ENCODE data around the gene TEC. TPM values are rescaled to one million over a fixed set of nuclear protein-coding genes. Genes with fewer than 3 reads are reported as not detected.

The TEC gene
- total and polyA plus RNA-seq, 2 experiments from 2014 or later = 2.9 to 3.0 TPM

DNA sequence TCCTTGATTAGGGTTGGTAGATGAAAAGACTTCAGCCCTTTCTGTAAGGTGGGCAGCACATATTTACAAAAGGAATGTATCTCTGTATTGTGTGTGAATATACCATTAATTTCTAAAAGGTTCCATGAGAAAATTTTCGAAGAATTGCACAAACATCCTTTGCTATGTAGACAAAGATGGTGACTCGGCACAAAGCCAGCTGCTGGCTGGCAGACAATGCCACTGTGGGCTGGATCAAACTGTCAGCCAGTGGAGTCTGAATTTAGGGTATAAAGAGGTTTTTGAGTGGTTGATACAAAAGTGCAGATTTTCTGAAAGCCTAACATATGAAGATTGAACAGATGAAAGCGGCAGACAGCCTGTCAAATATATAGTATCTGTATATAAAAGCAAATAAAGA, 129.9 kb downstream of the TEC start:
- peak overlapping the region; percentile 86 for H3K27ac Mint-ChIP-seq
- H4K20me1 ChIP-seq (replicated peaks; ENCODE audit: insufficient read depth) = no peaks in the 10 kb centered on the region
- H3K27ac ChIP-seq (ENCODE audit: low read depth) = no peak overlapping the region
- peaks cover 15% of the 10 kb centered on the region for H3K36me3 Mint-ChIP-seq (ENCODE audit: low read depth)
- H3K9me3 Mint-ChIP-seq = no peaks in the 10 kb centered on the region; the same call in 2 of the 3 replicates
- H3K4me1 Mint-ChIP-seq = no peaks in the 10 kb centered on the region
- H3K4me3 ChIP-seq = no peak overlapping the region
- 0 out of 2 replicates have a peak, but pooled peaks cover 3% of the 10 kb centered on the region for H3K9me2 ChIP-seq (ENCODE audit: insufficient read depth)
- no peak overlapping the region for H2AFZ ChIP-seq
- H3K36me3 ChIP-seq (ENCODE audit: insufficient read depth) = 0 out of 2 replicates have a peak, but pooled peaks cover 3% of the 10 kb centered on the region
- no peaks in the 10 kb centered on the region for H3K4me1 ChIP-seq (ENCODE audit: insufficient read depth)
- H3K4me2 ChIP-seq = no peak overlapping the region
- no peak for ATAC-seq
- no peaks in the 10 kb centered on the region for H3K27me3 ChIP-seq (ENCODE audit: insufficient read depth)
- TF ChIP-seq, protein P1, sequence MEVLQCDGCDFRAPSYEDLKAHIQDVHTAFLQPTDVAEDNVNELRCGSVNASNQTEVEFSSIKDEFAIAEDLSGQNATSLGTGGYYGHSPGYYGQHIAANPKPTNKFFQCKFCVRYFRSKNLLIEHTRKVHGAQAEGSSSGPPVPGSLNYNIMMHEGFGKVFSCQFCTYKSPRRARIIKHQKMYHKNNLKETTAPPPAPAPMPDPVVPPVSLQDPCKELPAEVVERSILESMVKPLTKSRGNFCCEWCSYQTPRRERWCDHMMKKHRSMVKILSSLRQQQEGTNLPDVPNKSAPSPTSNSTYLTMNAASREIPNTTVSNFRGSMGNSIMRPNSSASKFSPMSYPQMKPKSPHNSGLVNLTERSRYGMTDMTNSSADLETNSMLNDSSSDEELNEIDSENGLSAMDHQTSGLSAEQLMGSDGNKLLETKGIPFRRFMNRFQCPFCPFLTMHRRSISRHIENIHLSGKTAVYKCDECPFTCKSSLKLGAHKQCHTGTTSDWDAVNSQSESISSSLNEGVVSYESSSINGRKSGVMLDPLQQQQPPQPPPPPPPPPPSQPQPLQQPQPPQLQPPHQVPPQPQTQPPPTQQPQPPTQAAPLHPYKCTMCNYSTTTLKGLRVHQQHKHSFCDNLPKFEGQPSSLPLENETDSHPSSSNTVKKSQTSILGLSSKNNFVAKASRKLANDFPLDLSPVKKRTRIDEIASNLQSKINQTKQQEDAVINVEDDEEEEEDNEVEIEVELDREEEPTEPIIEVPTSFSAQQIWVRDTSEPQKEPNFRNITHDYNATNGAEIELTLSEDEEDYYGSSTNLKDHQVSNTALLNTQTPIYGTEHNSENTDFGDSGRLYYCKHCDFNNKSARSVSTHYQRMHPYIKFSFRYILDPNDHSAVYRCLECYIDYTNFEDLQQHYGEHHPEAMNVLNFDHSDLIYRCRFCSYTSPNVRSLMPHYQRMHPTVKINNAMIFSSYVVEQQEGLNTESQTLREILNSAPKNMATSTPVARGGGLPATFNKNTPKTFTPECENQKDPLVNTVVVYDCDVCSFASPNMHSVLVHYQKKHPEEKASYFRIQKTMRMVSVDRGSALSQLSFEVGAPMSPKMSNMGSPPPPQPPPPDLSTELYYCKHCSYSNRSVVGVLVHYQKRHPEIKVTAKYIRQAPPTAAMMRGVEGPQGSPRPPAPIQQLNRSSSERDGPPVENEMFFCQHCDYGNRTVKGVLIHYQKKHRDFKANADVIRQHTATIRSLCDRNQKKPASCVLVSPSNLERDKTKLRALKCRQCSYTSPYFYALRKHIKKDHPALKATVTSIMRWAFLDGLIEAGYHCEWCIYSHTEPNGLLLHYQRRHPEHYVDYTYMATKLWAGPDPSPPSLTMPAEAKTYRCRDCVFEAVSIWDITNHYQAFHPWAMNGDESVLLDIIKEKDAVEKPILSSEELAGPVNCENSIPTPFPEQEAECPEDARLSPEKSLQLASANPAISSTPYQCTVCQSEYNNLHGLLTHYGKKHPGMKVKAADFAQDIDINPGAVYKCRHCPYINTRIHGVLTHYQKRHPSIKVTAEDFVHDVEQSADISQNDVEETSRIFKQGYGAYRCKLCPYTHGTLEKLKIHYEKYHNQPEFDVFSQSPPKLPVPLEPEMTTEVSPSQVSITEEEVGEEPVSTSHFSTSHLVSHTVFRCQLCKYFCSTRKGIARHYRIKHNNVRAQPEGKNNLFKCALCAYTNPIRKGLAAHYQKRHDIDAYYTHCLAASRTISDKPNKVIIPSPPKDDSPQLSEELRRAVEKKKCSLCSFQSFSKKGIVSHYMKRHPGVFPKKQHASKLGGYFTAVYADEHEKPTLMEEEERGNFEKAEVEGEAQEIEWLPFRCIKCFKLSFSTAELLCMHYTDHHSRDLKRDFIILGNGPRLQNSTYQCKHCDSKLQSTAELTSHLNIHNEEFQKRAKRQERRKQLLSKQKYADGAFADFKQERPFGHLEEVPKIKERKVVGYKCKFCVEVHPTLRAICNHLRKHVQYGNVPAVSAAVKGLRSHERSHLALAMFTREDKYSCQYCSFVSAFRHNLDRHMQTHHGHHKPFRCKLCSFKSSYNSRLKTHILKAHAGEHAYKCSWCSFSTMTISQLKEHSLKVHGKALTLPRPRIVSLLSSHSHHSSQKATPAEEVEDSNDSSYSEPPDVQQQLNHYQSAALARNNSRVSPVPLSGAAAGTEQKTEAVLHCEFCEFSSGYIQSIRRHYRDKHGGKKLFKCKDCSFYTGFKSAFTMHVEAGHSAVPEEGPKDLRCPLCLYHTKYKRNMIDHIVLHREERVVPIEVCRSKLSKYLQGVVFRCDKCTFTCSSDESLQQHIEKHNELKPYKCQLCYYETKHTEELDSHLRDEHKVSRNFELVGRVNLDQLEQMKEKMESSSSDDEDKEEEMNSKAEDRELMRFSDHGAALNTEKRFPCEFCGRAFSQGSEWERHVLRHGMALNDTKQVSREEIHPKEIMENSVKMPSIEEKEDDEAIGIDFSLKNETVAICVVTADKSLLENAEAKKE (CRISPR knock-in tag; IDR thresholded peaks at IDR 0.05) = no peak
- no peak for TF ChIP-seq ZNF331 (CRISPR knock-in tag; IDR thresholded peaks at IDR 0.05; ENCODE audit: low read depth)
- TF ChIP-seq NANOG (IDR thresholded peaks at IDR 0.05; ENCODE audit: borderline replicate concordance) = no peak
- no peak for TF ChIP-seq ETS1 (IDR thresholded peaks at IDR 0.05)
- no peak for TF ChIP-seq JUNB (IDR thresholded peaks at IDR 0.05; ENCODE audit: unreplicated experiment)
- TF ChIP-seq CTCF (conservative IDR thresholded peaks at IDR 0.05; ENCODE audit: low read depth in 2 of 2) = no peak
- TF ChIP-seq EZH2phosphoT487 (IDR thresholded peaks at IDR 0.05; ENCODE audit: unreplicated experiment) = no peak
- TF ChIP-seq REST (IDR thresholded peaks at IDR 0.05; ENCODE audit: unreplicated experiment) = no peak
- no peak for TF ChIP-seq STAT1 (IDR thresholded peaks at IDR 0.05; ENCODE audit: unreplicated experiment)
- TF ChIP-seq POLR2AphosphoS5 (IDR thresholded peaks at IDR 0.05; ENCODE audit: low read depth) = no peak
- no peak for TF ChIP-seq ZNF114 (CRISPR knock-in tag; IDR thresholded peaks at IDR 0.05)
- TF ChIP-seq CREB1 (CRISPR knock-in tag; IDR thresholded peaks at IDR 0.05; ENCODE audit: low read depth) = no peak
- TF ChIP-seq EZH2 (IDR thresholded peaks at IDR 0.05; ENCODE audit: low read depth, unreplicated experiment) = no peak
- no peaks in the 10 kb centered on the region for H3K79me2 ChIP-seq (replicated peaks; ENCODE audit: insufficient read depth)
- H3K27me3 Mint-ChIP-seq (ENCODE audit: insufficient read depth, low read depth, poor library complexity) = peaks cover 2% of the 10 kb centered on the region
- no peak overlapping the region for H3K4me3 Mint-ChIP-seq
- no peaks in the 10 kb centered on the region for H3F3A ChIP-seq (replicated peaks; ENCODE audit: low read depth)
- DNase-seq (ENCODE audit: low spot score) = no peak
